ENCODE measurements around the gene COL27A1.
"Not testable (repeated sequence)": the region's sequence is repeated elsewhere in the genome, so short reads cannot be mapped to it uniquely, and the experiment has no call there.

COL27A1 gene

GRCh38 chr9:114308361-114308950 lies 153.1 kb downstream of the COL27A1 start:
- DNase-seq (ENCODE audit: low spot score) = no peak

- DNase-seq (ENCODE audit: low spot score) = no peak
Observed at GRCh38 chr9:114309096-114309495, 153.8 kb downstream of the COL27A1 start.

GRCh38 chr9:114310471-114311450 lies 155.4 kb downstream of the COL27A1 start:
- DNase-seq (ENCODE audit: low spot score) = no peak

GRCh38 chr9:114311571-114312512 lies 156.5 kb downstream of the COL27A1 start:
- no peak for DNase-seq (ENCODE audit: low spot score)

GRCh38 chr9:114312513-114312875 lies 157.2 kb downstream of the COL27A1 start:
- DNase-seq (ENCODE audit: low spot score) = no peak

- no peak for DNase-seq (ENCODE audit: low spot score)
Observed at GRCh38 chr9:114313186-114313585, 157.8 kb downstream of the COL27A1 start.

GRCh38 chr9:114314256-114314867 lies 159.0 kb downstream of the COL27A1 start:
- DNase-seq (ENCODE audit: low spot score) = no peak

- no peak for DNase-seq (ENCODE audit: low spot score)
Observed at GRCh38 chr9:114314881-114315722, 159.8 kb downstream of the COL27A1 start.

- DNase-seq (ENCODE audit: low spot score) = no peak
Observed at GRCh38 chr9:114315723-114316363, 160.5 kb downstream of the COL27A1 start.

- DNase-seq (ENCODE audit: low spot score) = no peak
Observed at GRCh38 chr9:114316605-114317230, 161.4 kb downstream of the COL27A1 start.

GRCh38 chr9:114317665-114318357 lies 162.5 kb downstream of the COL27A1 start:
- DNase-seq (ENCODE audit: low spot score) = no peak

GRCh38 chr9:114318416-114318815 lies 163.1 kb downstream of the COL27A1 start:
- no peak for DNase-seq (ENCODE audit: low spot score)

- no peak for DNase-seq (ENCODE audit: low spot score)
Observed at GRCh38 chr9:114319147-114319546, 163.8 kb downstream of the COL27A1 start.

GRCh38 chr9:114320710-114321109 lies 165.4 kb downstream of the COL27A1 start:
- DNase-seq (ENCODE audit: low spot score) = not testable (repeated sequence)

- DNase-seq (ENCODE audit: low spot score) = no peak
Observed at GRCh38 chr9:114321759-114322158, 166.4 kb downstream of the COL27A1 start.

GRCh38 chr9:114322160-114322818 lies 167.0 kb downstream of the COL27A1 start:
- not testable (repeated sequence) for DNase-seq (ENCODE audit: low spot score)

- DNase-seq (ENCODE audit: low spot score) = not testable (repeated sequence)
Observed at GRCh38 chr9:114322831-114323531, 167.6 kb downstream of the COL27A1 start, which contains the start of gene ORM1. Gene ORM1, plus strand, starts transcription at chr9:114323098. Its CDS starts 36 bp downstream, at chr9:114323134.

- DNase-seq (ENCODE audit: low spot score) = not testable (repeated sequence)
Observed at GRCh38 chr9:114323849-114324248, 168.5 kb downstream of the COL27A1 start.

Measured in HuH-7 (cell line).